ENCODE results near the gene LRFN5. TPM values are rescaled to one million over a fixed set of nuclear protein-coding genes. Genes with fewer than 3 reads are reported as not detected.

LRFN5 gene
- total RNA-seq, 4 donors from 2014 or later, result 0.26 to 45.1 (median 4.6) TPM

- Histone ChIP-seq H3K27ac (no peak overlapping the region), H3K4me3 (no peak overlapping the region), H3K27me3 (no peaks in the 10 kb centered on the region), H3K4me1 (no peaks in the 10 kb centered on the region), H3K36me3 (no peaks in the 10 kb centered on the region), H3K9me3 (no peaks in the 10 kb centered on the region)
- peak in 1 of 2 donors; percentile 13 for DNase-seq
- TF ChIP-seq CTCF (IDR thresholded peaks at IDR 0.05), result no peak
- no peak for TF ChIP-seq POLR2A (IDR thresholded peaks at IDR 0.05)
- intact Hi-C loops (cut with DNase I; ENCODE audit: low total_unique reads), result no loop called here
Observed at GRCh38 chr14:41830714-41831406, 224.2 kb downstream of the LRFN5 start.

GRCh38 chr14:41839661-41840060 is 233.0 kb downstream of the LRFN5 start:
- Histone ChIP-seq H3K4me1 (no peaks in the 10 kb centered on the region), H3K27ac (no peak overlapping the region), H3K36me3 (no peaks in the 10 kb centered on the region), H3K27me3 (no peaks in the 10 kb centered on the region), H3K9me3 (no peaks in the 10 kb centered on the region), H3K4me3 (no peak overlapping the region)
- intact Hi-C loops (cut with DNase I; ENCODE audit: low total_unique reads), result no loop called here
- no peak for TF ChIP-seq POLR2A (IDR thresholded peaks at IDR 0.05)
- TF ChIP-seq CTCF (IDR thresholded peaks at IDR 0.05), result no peak
- DNase-seq, result no peak

- intact Hi-C loops (cut with DNase I; ENCODE audit: low total_unique reads), result no loop called here
- no peak for DNase-seq
- Histone ChIP-seq H3K4me3 (no peak overlapping the region), H3K9me3 (no peaks in the 10 kb centered on the region), H3K36me3 (no peaks in the 10 kb centered on the region), H3K27me3 (no peaks in the 10 kb centered on the region), H3K4me1 (no peaks in the 10 kb centered on the region), H3K27ac (no peak overlapping the region)
- TF ChIP-seq CTCF (IDR thresholded peaks at IDR 0.05), result no peak
- TF ChIP-seq POLR2A (IDR thresholded peaks at IDR 0.05), result no peak
Observed at GRCh38 chr14:41859336-41859735, 252.7 kb downstream of the LRFN5 start.

GRCh38 chr14:41860586-41860985 is 253.9 kb downstream of the LRFN5 start:
- TF ChIP-seq CTCF (IDR thresholded peaks at IDR 0.05) (no peak), POLR2A (IDR thresholded peaks at IDR 0.05) (no peak)
- H3K9me3 ChIP-seq, result no peaks in the 10 kb centered on the region

GRCh38 chr14:41865894-41866293 is 259.2 kb downstream of the LRFN5 start:
- no peak for TF ChIP-seq CTCF (IDR thresholded peaks at IDR 0.05)
- TF ChIP-seq POLR2A (IDR thresholded peaks at IDR 0.05), result no peak
- Histone ChIP-seq H3K9me3 (no peaks in the 10 kb centered on the region), H3K27ac (no peak overlapping the region), H3K4me3 (no peak overlapping the region), H3K36me3 (no peaks in the 10 kb centered on the region), H3K27me3 (no peaks in the 10 kb centered on the region), H3K4me1 (no peaks in the 10 kb centered on the region)
- no peak for DNase-seq
- intact Hi-C loops (cut with DNase I; ENCODE audit: low total_unique reads), result no loop called here

More at GRCh38 chr14:41860586-41860985, 253.9 kb downstream of the LRFN5 start:
- DNase-seq, result no peak
- no peaks in the 10 kb centered on the region for H3K4me1 ChIP-seq
- no peak overlapping the region for H3K27ac ChIP-seq
- intact Hi-C loops (cut with DNase I; ENCODE audit: low total_unique reads), result no loop called here
- H3K27me3 ChIP-seq, result no peaks in the 10 kb centered on the region
- no peaks in the 10 kb centered on the region for H3K36me3 ChIP-seq
- H3K4me3 ChIP-seq, result no peak overlapping the region
